Measurements from ENCODE around the gene CMTR2.
"Not testable (repeated sequence)": the region's sequence is repeated elsewhere in the genome, so short reads cannot be mapped to it uniquely, and the experiment has no call there.

CMTR2 gene

GRCh38 chr16:71311553-71312158, 22.5 kb upstream of the CMTR2 start:
- Histone ChIP-seq H3K4me3 (no peak overlapping the region), H3K4me1 (no peaks in the 10 kb centered on the region), H3K36me3 (no peaks in the 10 kb centered on the region), H3K9ac (no peak overlapping the region), H3K4me2 (no peak overlapping the region), H3K27ac (no peak overlapping the region), H4K20me1 (0 out of 22 replicates have a peak, but pooled peaks cover 0 to 7% (median 0%) of the 10 kb centered on the region in 11 experiments), H3K27me3 (no peaks in the 10 kb centered on the region), H3K9me3 (replicated peaks in 1 of 11) (no peaks in the 10 kb centered on the region)
- TF ChIP-seq Cebpa-rat (IDR thresholded peaks at IDR 0.05): no peak

- no peak overlapping the region for H3K27ac ChIP-seq
- no peak for TF ChIP-seq Cebpa-rat (IDR thresholded peaks at IDR 0.05)
- no peaks in the 10 kb centered on the region for H4K20me1 ChIP-seq
- H3K4me2 ChIP-seq: no peak overlapping the region
- H3K27me3 ChIP-seq: peaks cover 0 to 4% (median 0%) of the 10 kb centered on the region in 11 experiments; a peak in 1 of 22 replicates
- H3K4me1 ChIP-seq: peaks cover 0 to 4% (median 0%) of the 10 kb centered on the region in 10 experiments; a peak in 1 of 20 replicates
- H3K36me3 ChIP-seq: no peaks in the 10 kb centered on the region
- peaks cover 0 to 9% (median 4%) of the 10 kb centered on the region in 11 experiments; a peak in 5 of 22 replicates for H3K9me3 ChIP-seq (replicated peaks in 1 of 11)
- no peak overlapping the region for H3K4me3 ChIP-seq
- H3K9ac ChIP-seq: no peak overlapping the region
Measured at GRCh38 chr16:71303938-71304337, 14.7 kb upstream of the CMTR2 start.

GRCh38 chr16:71297341-71297634, 8.1 kb upstream of the CMTR2 start:
- H3K4me3 ChIP-seq: no peak overlapping the region
- H3K27me3 ChIP-seq: peaks cover 0 to 4% (median 0%) of the 10 kb centered on the region in 11 experiments; a peak in 1 of 22 replicates
- H3K4me2 ChIP-seq: no peak overlapping the region
- H3K9me3 ChIP-seq (replicated peaks in 1 of 11): peaks cover 0 to 7% (median 0%) of the 10 kb centered on the region in 11 experiments; a peak in 3 of 22 replicates
- H3K9ac ChIP-seq: no peak overlapping the region
- H3K36me3 ChIP-seq: no peaks in the 10 kb centered on the region
- no peaks in the 10 kb centered on the region for H4K20me1 ChIP-seq
- TF ChIP-seq Cebpa-rat (IDR thresholded peaks at IDR 0.05): no peak
- peaks cover 0 to 6% (median 0%) of the 10 kb centered on the region in 10 experiments; a peak in 1 of 20 replicates for H3K4me1 ChIP-seq
- H3K27ac ChIP-seq: no peak overlapping the region

GRCh38 chr16:71296584-71297340, 7.6 kb upstream of the CMTR2 start:
- H3K36me3 ChIP-seq: no peaks in the 10 kb centered on the region
- peaks cover 0 to 4% (median 0%) of the 10 kb centered on the region in 11 experiments; a peak in 1 of 22 replicates for H3K27me3 ChIP-seq
- H3K9ac ChIP-seq: no peak overlapping the region
- TF ChIP-seq Cebpa-rat (IDR thresholded peaks at IDR 0.05): no peak
- no peak overlapping the region for H3K27ac ChIP-seq
- H3K4me2 ChIP-seq: no peak overlapping the region
- H4K20me1 ChIP-seq: no peaks in the 10 kb centered on the region
- peaks cover 0 to 9% (median 0%) of the 10 kb centered on the region in 11 experiments; a peak in 3 of 22 replicates for H3K9me3 ChIP-seq (replicated peaks in 1 of 11)
- H3K4me1 ChIP-seq: peaks cover 0 to 6% (median 0%) of the 10 kb centered on the region in 10 experiments; a peak in 1 of 20 replicates
- H3K4me3 ChIP-seq: no peak overlapping the region

GRCh38 chr16:71295950-71296349, 6.7 kb upstream of the CMTR2 start:
- Histone ChIP-seq H3K9me3 (replicated peaks in 1 of 11) (peaks cover 0 to 9% (median 0%) of the 10 kb centered on the region in 11 experiments; a peak in 3 of 22 replicates), H3K36me3 (no peaks in the 10 kb centered on the region), H3K4me2 (no peak overlapping the region), H3K4me3 (no peak overlapping the region), H3K4me1 (peaks cover 0 to 6% (median 0%) of the 10 kb centered on the region in 10 experiments; a peak in 1 of 20 replicates), H3K9ac (no peak overlapping the region), H3K27ac (no peak overlapping the region), H4K20me1 (no peaks in the 10 kb centered on the region), H3K27me3 (peaks cover 0 to 4% (median 0%) of the 10 kb centered on the region in 11 experiments; a peak in 1 of 22 replicates)
- TF ChIP-seq Cebpa-rat (IDR thresholded peaks at IDR 0.05): no peak

- no peak for TF ChIP-seq Cebpa-rat (IDR thresholded peaks at IDR 0.05)
- Histone ChIP-seq H3K9ac (no peak overlapping the region), H3K36me3 (no peaks in the 10 kb centered on the region), H4K20me1 (no peaks in the 10 kb centered on the region), H3K27me3 (no peaks in the 10 kb centered on the region), H3K4me2 (no peak overlapping the region), H3K27ac (no peak overlapping the region), H3K4me1 (peaks cover 5 to 13% (median 8%) of the 10 kb centered on the region in 10 experiments; a peak in 17 of 20 replicates), H3K4me3 (no peak overlapping the region), H3K9me3 (replicated peaks in 1 of 11) (peaks cover 0 to 9% (median 0%) of the 10 kb centered on the region in 11 experiments; a peak in 3 of 22 replicates)
Measured at GRCh38 chr16:71293919-71294318, 4.7 kb upstream of the CMTR2 start.

GRCh38 chr16:71292095-71292494, 2.9 kb upstream of the CMTR2 start:
- H3K4me3 ChIP-seq; H4K20me1 ChIP-seq; H3K27me3 ChIP-seq; H3K9me3 ChIP-seq (replicated peaks in 1 of 11); H3K27ac ChIP-seq; H3K9ac ChIP-seq; H3K4me2 ChIP-seq; H3K36me3 ChIP-seq: not testable (repeated sequence)
- peaks cover 17 to 24% (median 22%) of the 10 kb centered on the region in 10 experiments for H3K4me1 ChIP-seq

GRCh38 chr16:71289732-71290062, 495 bp upstream of the CMTR2 start:
- H4K20me1 ChIP-seq: peaks cover 0 to 1% (median 0%) of the 10 kb centered on the region in 11 experiments; a peak in 1 of 22 replicates
- peak overlapping the region; percentile 88 to 96 (median 93); a peak in 21 of 22 replicates for H3K27ac ChIP-seq
- H3K4me1 ChIP-seq: peaks cover 17 to 26% (median 23%) of the 10 kb centered on the region in 10 experiments
- no peaks in the 10 kb centered on the region for H3K27me3 ChIP-seq
- TF ChIP-seq Cebpa-rat (IDR thresholded peaks at IDR 0.05): no peak
- peak overlapping the region; percentile 30 to 83 (median 77); a peak in 18 of 20 replicates for H3K4me3 ChIP-seq
- H3K4me2 ChIP-seq: peak overlapping the region; percentile 30 to 93 (median 65)
- H3K36me3 ChIP-seq: peaks cover 29 to 31% (median 30%) of the 10 kb centered on the region in 11 experiments
- H3K9ac ChIP-seq: peak overlapping the region; percentile 84 to 94 (median 88); a peak in 21 of 22 replicates
- peaks cover 0 to 21% (median 16%) of the 10 kb centered on the region in 11 experiments; a peak in 17 of 22 replicates for H3K9me3 ChIP-seq (replicated peaks in 1 of 11)

- peaks cover 0 to 8% (median 0%) of the 10 kb centered on the region in 11 experiments; a peak in 2 of 22 replicates for H4K20me1 ChIP-seq
Measured at GRCh38 chr16:71288570-71288889, 672 bp downstream of the CMTR2 start.

More at GRCh38 chr16:71288570-71288889, 672 bp downstream of the CMTR2 start:
- Histone ChIP-seq H3K9ac (peak overlapping the region; percentile 84 to 94 (median 88)), H3K36me3 (peaks cover 40 to 43% (median 42%) of the 10 kb centered on the region in 11 experiments), H3K4me1 (peaks cover 17 to 26% (median 23%) of the 10 kb centered on the region in 10 experiments), H3K4me2 (peak overlapping the region; percentile 76 to 96 (median 89)), H3K27ac (peak overlapping the region; percentile 88 to 96 (median 93)), H3K27me3 (no peaks in the 10 kb centered on the region), H3K4me3 (peak overlapping the region; percentile 71 to 83 (median 78)), H3K9me3 (replicated peaks in 1 of 11) (peaks cover 0 to 32% (median 22%) of the 10 kb centered on the region in 11 experiments; a peak in 20 of 22 replicates)
- no peak for TF ChIP-seq Cebpa-rat (IDR thresholded peaks at IDR 0.05)
